K562 (cell line): ENCODE measurements around the gene BCL7C. TPM values are rescaled to one million over a fixed set of nuclear protein-coding genes. Genes with fewer than 3 reads are reported as not detected.
A peak's percentile ranks its signal among the peaks of the same experiment; 100 is the strongest.

Source experiments
- ATAC-seq: fragments of 200-7000 bp; cut with Tn5 transposase; 3 replicates; pipeline ENCODE4 v1.9.1; 2020; ENCODE audit warnings: moderate library complexity
- BruUV-seq: library from RNA; stranded (reverse); fragments of 400-500 nt; replicated peaks from 2 replicates; lab custom pipeline; 2021; lab: Mats Ljungman, UMichigan
- CTCF ChIA-PET: fragments of 300-600 bp; formaldehyde crosslinking; extraction: SDS; loops from one replicate; lab custom pipeline; 2021; ENCODE audit warnings: low intra/inter-chr PET ratio; lab: Yijun Ruan, JAX
- POLR2A ChIA-PET: fragments of 300-600, 350-650 bp; sonication (Branson Sonifier 250); formaldehyde crosslinking; extraction: SDS; loops from one replicate; lab custom pipeline; 2021; ENCODE audit warnings: antibody characterized with exemption, inconsistent platforms; lab: Yijun Ruan, JAX
- DNase-seq, 4 experiments: peaks; one replicate each; pipeline versions ENCODE4 v3.0.0 to v3.0.0-alpha.2; 2011 to 2018; ENCODE audit warnings: low spot score in 3 of 4, mixed read lengths in 3 of 4; ENCODE audit errors: extremely low read depth in 1 of 4
- FAIRE-seq: peaks from 2 replicates; lab custom pipeline; 2011; peaks lifted over from hg19 to GRCh38; lab: Jason Lieb, UNC
- H2AFZ ChIP-seq: 2 replicates; pipeline ENCODE4 v1.6.0; 2011; ENCODE audit warnings: low read depth, low read length, control low read depth, inconsistent platforms
- H3K27ac ChIP-seq: fragments of 200-600 bp; 3 replicates; pipeline ENCODE4 v1.8.0; 2011; ENCODE audit warnings: low read depth, mild to moderate bottlenecking, control low read depth, inconsistent platforms, low read length, moderate library complexity, mixed read lengths; ENCODE audit errors: extremely low read depth
- H3K27me3 ChIP-seq, 2 experiments: fragments of 300-600 bp in 1 of 2; 2 replicates in 1 of 2; 3 replicates in 1 of 2; pipeline versions ENCODE4 v1.6.0 to v1.8.0; 2011; ENCODE audit warnings: inconsistent platforms in 2 of 2, low read length in 2 of 2, mild to moderate bottlenecking in 1 of 2, mixed read lengths in 1 of 2, moderate library complexity in 1 of 2; ENCODE audit not compliant: control insufficient read depth in 2 of 2, insufficient read depth in 2 of 2
- H3K36me3 ChIP-seq: fragments of 300-600 bp; 3 replicates; pipeline ENCODE4 v1.8.0; 2011; ENCODE audit warnings: mild to moderate bottlenecking, low read length, inconsistent platforms; ENCODE audit not compliant: control insufficient read depth, insufficient read depth
- H3K4me1 ChIP-seq, 2 experiments: fragments of 200-600 bp in 1 of 2; replicated peaks in 1 of 2; 2 replicates in 1 of 2; 3 replicates in 1 of 2; pipeline versions ENCODE4 v1.5.1 to v1.8.0; 2011; ENCODE audit warnings: inconsistent platforms in 2 of 2, low read length in 2 of 2, mild to moderate bottlenecking in 1 of 2, mixed read lengths in 1 of 2, moderate library complexity in 1 of 2; ENCODE audit not compliant: control insufficient read depth in 2 of 2, insufficient read depth in 2 of 2
- H3K4me2 ChIP-seq: 2 replicates; pipeline ENCODE4 v1.6.1; 2011; ENCODE audit warnings: low read length, control low read depth, inconsistent platforms, mixed read lengths; ENCODE audit not compliant: insufficient read depth
- H3K4me3 ChIP-seq: fragments of 200-600 bp; sonication (generic), shearing (Covaris generic); 2 replicates; pipeline ENCODE4 v1.5.1; 2016; ENCODE audit warnings: control low read depth, inconsistent platforms
- H3K79me2 ChIP-seq: fragments of 200-600 bp; 3 replicates; pipeline ENCODE4 v1.8.0; 2011; ENCODE audit warnings: low read length, inconsistent platforms; ENCODE audit not compliant: control insufficient read depth, insufficient read depth
- H3K9ac ChIP-seq, 2 experiments: 2 replicates each; pipeline versions ENCODE4 v1.6.0 to v1.6.1; 2011; ENCODE audit warnings: low read depth in 2 of 2, low read length in 2 of 2, control low read depth in 1 of 2, inconsistent platforms in 1 of 2, mild to moderate bottlenecking in 1 of 2, mixed read lengths in 1 of 2; ENCODE audit not compliant: insufficient read depth in 1 of 2
- H3K9me1 ChIP-seq: one replicate; pipeline ENCODE4 v1.6.0; 2011; ENCODE audit warnings: inconsistent platforms, mild to moderate bottlenecking, low read length, moderate library complexity; ENCODE audit not compliant: control insufficient read depth, insufficient read depth
- H3K9me3 ChIP-seq: replicated peaks from 2 replicates; pipeline ENCODE4 v1.5.1; 2011; ENCODE audit warnings: low read depth, low read length, inconsistent platforms; ENCODE audit not compliant: control insufficient read depth, insufficient read depth
- H4K20me1 ChIP-seq: replicated peaks from 2 replicates; pipeline ENCODE4 v1.6.1; 2011; ENCODE audit warnings: low read length, inconsistent platforms, mixed read lengths; ENCODE audit not compliant: control insufficient read depth, insufficient read depth
- RFX5 ChIP-seq: IDR thresholded peaks from 2 replicates; pipeline ENCODE4 v1.6.1; 2011; ENCODE audit warnings: low read depth, mild to moderate bottlenecking, improper control_type of control experiment, low read length
- SAFB ChIP-seq: fragments of 200-400 bp; formaldehyde crosslinking; IDR thresholded peaks from 2 replicates; pipeline ENCODE4 v1.6.1; 2017; ENCODE audit warnings: low read depth, low read length, borderline replicate concordance
- SPI1 ChIP-seq: IDR thresholded peaks from 2 replicates; pipeline ENCODE4 v1.6.1; 2011; ENCODE audit warnings: low read depth, low read length, control low read depth, borderline replicate concordance
- YY1 ChIP-seq, 3 experiments: IDR thresholded peaks; 2 replicates each; pipeline ENCODE4 v1.6.1; 2011; ENCODE audit warnings: low read length in 2 of 3, mild to moderate bottlenecking in 2 of 3, moderate library complexity in 2 of 3, borderline replicate concordance in 1 of 3, control low read depth in 1 of 3, low read depth in 1 of 3; ENCODE audit not compliant: insufficient read depth in 3 of 3, insufficient replicate concordance in 2 of 3, control insufficient read depth in 1 of 3, insufficient read length in 1 of 3; ENCODE audit errors: extremely low read depth in 1 of 3
- WGBS: fragments of 100-300 bp; shearing (Covaris generic); methylation state at CpG from one replicate; pipeline ENCODE4 v1.1.6; 2016; ENCODE audit warnings: low coverage, mixed read lengths; ENCODE audit not compliant: insufficient coverage; ENCODE audit errors: missing lambda C conversion rate; 5-methylcytosine and 5-hydroxymethylcytosine counted together
- in situ Hi-C: fragments of 300-500 bp; cut with MboI; formaldehyde crosslinking; loops from 4 replicates; pipeline ENCODE4 v1.15.0; 2018; ENCODE audit warnings: inconsistent platforms, mixed read lengths
- intact Hi-C: fragments of 100-400 bp; cut with micrococcal nuclease; formaldehyde crosslinking; loops from 2 replicates; pipeline ENCODE4 v1.14.2; 2022
- polyA plus RNA-seq, 8 experiments: library from polyadenylated mRNA; depleted of rRNA in 4 of 8; stranded (reverse) in 5 of 8; unstranded in 3 of 8; fragments of >200 nt; fragmentation: Nextera tagmentation in 2 of 8; fragmentation: Illumina TruSeq in 1 of 8; extraction: Ambion mirVana in 2 of 8; extraction: Trizol in 1 of 8; gene quantifications; 2 replicates each; pipeline versions ENCODE4 v1.2.1 to v1.2.3, GENCODE V29; 2011 to 2014; ENCODE audit warnings: inconsistent platforms in 1 of 8, missing spikeins in 1 of 8
- total RNA-seq, 7 experiments: library from RNA; depleted of rRNA in 6 of 7; stranded (reverse); fragments of >200 nt in 6 of 7; fragmentation: Illumina TruSeq in 2 of 7; extraction: Trizol in 2 of 7; gene quantifications; 2 replicates each; pipeline versions ENCODE4 v1.2.1 to v1.2.3, GENCODE V29; 2011 to 2021; ENCODE audit warnings: low replicate concordance in 1 of 7
- TF ChIP-seq, protein P1 (sequence below), 3 experiments: IDR thresholded peaks in 2 of 3; conservative IDR thresholded peaks in 1 of 3; 2 replicates each; pipeline ENCODE4 v1.5.1; 2011 to 2012; ENCODE audit warnings: low read length in 3 of 3, mild to moderate bottlenecking in 3 of 3, control low read depth in 2 of 3, improper control_type of control experiment in 1 of 3, inconsistent platforms in 1 of 3, low read depth in 1 of 3, mixed read lengths in 1 of 3, moderate library complexity in 1 of 3; ENCODE audit not compliant: insufficient read depth in 2 of 3

BCL7C gene
- total and polyA plus RNA-seq, 9 of the 15 experiments (the other 6 are each of a cell fraction or from before 2014, with no cell fraction given), result 1.7 to 85.8 (median 19.6) TPM

DNA sequence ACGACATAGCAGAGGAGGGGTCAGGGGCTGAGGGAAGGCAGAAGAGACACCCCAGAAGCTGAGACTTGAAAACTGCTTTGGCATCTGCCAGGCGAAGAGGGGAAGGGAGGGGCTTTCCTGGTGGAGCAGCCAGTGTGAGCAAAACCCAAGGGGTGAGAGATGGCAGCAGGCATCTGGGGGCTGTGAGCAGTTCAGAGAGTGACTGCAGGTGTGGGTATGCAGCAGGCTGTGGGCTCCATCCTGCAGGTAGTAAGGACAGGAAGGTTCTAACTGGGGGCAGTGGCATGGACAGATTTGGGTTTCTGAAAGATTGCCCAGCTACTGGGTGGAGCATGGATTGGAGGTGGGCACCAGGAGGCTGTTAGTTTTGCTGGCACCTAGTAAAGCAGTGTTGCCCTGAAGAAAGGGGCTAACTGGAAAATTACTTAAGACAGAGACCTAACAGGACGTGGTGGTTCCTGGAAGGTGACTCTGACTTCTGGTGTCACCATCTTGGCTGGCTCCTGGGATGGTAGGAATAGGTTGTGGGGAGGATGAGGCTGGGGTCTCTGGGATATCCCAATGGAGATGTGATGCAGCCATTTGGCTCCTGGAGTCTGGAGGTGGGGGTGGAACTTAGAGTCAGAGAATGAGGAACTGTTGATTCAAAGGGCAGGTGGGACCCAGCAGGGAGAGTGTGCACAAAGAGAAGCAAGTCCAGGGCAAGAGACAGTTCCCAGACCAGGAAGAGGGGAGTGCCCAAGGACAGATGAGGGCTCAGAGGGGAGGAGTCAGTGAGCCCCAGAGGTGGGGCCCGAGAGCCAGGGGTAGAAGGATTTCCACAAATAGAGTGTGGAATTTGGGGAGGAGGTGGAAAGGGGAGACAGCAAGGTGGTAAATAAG lies 11.2 kb downstream of the BCL7C start:
- H3K9ac ChIP-seq, result peak overlapping the region in 1 of 2 experiments; percentile 75; a peak in 1 of 4 replicates
- H3K4me1 ChIP-seq, result peaks cover 0 to 5% of the 10 kb centered on the region in 2 experiments; a peak in 2 of 5 replicates
- TF ChIP-seq SPI1 (0 out of 2 replicates have a peak, but pooled peaks have one; percentile 47), RFX5 (no peak)
- TF ChIP-seq, all 486 proteins: peak for 1
- peak; percentile 44; the same call in 2 of the 3 replicates for ATAC-seq
- Histone ChIP-seq H3K36me3 (peaks cover 32% of the 10 kb centered on the region; the same call in 1 of the 3 replicates), H3K27me3 (no peaks in the 10 kb centered on the region), H3K9me1 (no peaks in the 10 kb centered on the region), H3K79me2 (no peaks in the 10 kb centered on the region), H3K27ac (no peak overlapping the region), H3K9me3 (no peaks in the 10 kb centered on the region), H3K4me3 (no peak overlapping the region), H4K20me1 (no peaks in the 10 kb centered on the region), H3K4me2 (no peak overlapping the region), H2AFZ (no peak overlapping the region)
- no TSS peak for BruUV-seq
- no peak for DNase-seq
- CTCF ChIA-PET, result no interaction called here
- intact Hi-C loops, result no loop called here
- in situ Hi-C loops, result no loop called here
- WGBS, result 70% methylated on average over 4 of the region's 4 CpGs
- FAIRE-seq, result no peak
- POLR2A ChIA-PET, result interaction anchor here (1.7 kb wide), 1 partner anchor 19 kb away, joined by 5 read pairs; no protein-coding TSS in a partner anchor

GRCh38 chr16:30876867-30877266 lies 17.0 kb downstream of the BCL7C start:
- in situ Hi-C loops, result no loop called here
- ChIA-PET CTCF (no interaction called here), POLR2A (interaction anchor here (0.6 to 1.0 kb wide), 2 partner anchors 11 to 15 kb away, joined by 3 to 4 read pairs; no protein-coding TSS in a partner anchor)
- H3K9me3 ChIP-seq, result no peaks in the 10 kb centered on the region
- H3K4me3 ChIP-seq, result no peak overlapping the region
- TF ChIP-seq SAFB (no peak), YY1 (IDR thresholded peaks at IDR 0.05; ENCODE audit: borderline replicate concordance in 1 of 3, control insufficient read depth in 1 of 3, extremely low read depth in 1 of 3, insufficient read depth in 3 of 3, insufficient read length in 1 of 3, insufficient replicate concordance in 2 of 3, low read depth in 1 of 3, low read length in 2 of 3) (peak in 2 of 3 experiments; percentile 10 to 12)
- TF ChIP-seq, protein P1, sequence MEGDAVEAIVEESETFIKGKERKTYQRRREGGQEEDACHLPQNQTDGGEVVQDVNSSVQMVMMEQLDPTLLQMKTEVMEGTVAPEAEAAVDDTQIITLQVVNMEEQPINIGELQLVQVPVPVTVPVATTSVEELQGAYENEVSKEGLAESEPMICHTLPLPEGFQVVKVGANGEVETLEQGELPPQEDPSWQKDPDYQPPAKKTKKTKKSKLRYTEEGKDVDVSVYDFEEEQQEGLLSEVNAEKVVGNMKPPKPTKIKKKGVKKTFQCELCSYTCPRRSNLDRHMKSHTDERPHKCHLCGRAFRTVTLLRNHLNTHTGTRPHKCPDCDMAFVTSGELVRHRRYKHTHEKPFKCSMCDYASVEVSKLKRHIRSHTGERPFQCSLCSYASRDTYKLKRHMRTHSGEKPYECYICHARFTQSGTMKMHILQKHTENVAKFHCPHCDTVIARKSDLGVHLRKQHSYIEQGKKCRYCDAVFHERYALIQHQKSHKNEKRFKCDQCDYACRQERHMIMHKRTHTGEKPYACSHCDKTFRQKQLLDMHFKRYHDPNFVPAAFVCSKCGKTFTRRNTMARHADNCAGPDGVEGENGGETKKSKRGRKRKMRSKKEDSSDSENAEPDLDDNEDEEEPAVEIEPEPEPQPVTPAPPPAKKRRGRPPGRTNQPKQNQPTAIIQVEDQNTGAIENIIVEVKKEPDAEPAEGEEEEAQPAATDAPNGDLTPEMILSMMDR (IDR thresholded peaks at IDR 0.05 in 2 of 3, conservative IDR thresholded peaks at IDR 0.05 in 1 of 3; ENCODE audit: insufficient read depth in 2 of 3, low read depth in 1 of 3, low read length in 3 of 3), result peak in 1 of 3 experiments; percentile 20; a peak in 1 of 6 replicates
- H3K27ac ChIP-seq, result peak overlapping the region; percentile 88; the same call in 2 of the 3 replicates
- DNase-seq (peak in 3 of 4 experiments; percentile 20 to 41 (median 41)), ATAC-seq (no peak), FAIRE-seq (no peak)
- H3K9me1 ChIP-seq, result no peaks in the 10 kb centered on the region
- no peaks in the 10 kb centered on the region for H3K27me3 ChIP-seq
- H3K79me2 ChIP-seq, result peaks cover 20% of the 10 kb centered on the region
- peak overlapping the region in 1 of 2 experiments; percentile 81; a peak in 1 of 4 replicates for H3K9ac ChIP-seq
- H3K4me2 ChIP-seq, result no peak overlapping the region
- no peaks in the 10 kb centered on the region for H4K20me1 ChIP-seq
- no peak overlapping the region for H2AFZ ChIP-seq
- H3K36me3 ChIP-seq, result peaks cover 18% of the 10 kb centered on the region; the same call in 1 of the 3 replicates
- WGBS, result 72% methylated on average over 4 of the region's 5 CpGs
- BruUV-seq, result no TSS peak
- H3K4me1 ChIP-seq, result peaks cover 13 to 36% of the 10 kb centered on the region in 2 experiments
- intact Hi-C loops, result loop anchor here (5.0 kb wide), 2 partner anchors 45 to 70 kb away; partner anchors contain the start of gene FBXL19
